ENCODE results near the gene SAMM50. TPM values are rescaled to one million over a fixed set of nuclear protein-coding genes. Genes with fewer than 3 reads are reported as not detected.

Gene SAMM50
- total and polyA plus RNA-seq, 10 of the 15 experiments (the other 5 are each of a cell fraction or from before 2014, with no cell fraction given), result 38.2 to 126 (median 62.4) TPM

DNA sequence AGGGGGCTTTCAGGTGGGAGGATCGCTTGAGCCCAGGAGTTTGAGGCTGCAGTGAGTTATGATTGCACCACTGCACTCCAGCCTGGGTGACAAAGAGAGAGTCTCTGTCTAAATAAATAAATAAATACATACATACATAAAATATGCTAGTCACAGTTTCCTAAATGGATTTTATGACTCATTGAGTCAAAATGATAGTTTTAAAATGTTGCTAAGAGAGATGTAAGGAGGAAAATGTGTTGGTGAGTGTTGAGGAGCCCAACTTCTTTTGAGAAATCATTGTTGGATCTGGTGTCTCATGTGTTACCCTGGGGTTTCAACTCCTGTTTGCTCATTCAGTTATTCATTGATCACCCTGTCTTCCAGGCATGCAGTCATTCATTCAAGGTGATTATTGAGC, 89.9 kb downstream of the SAMM50 start:
- ChIA-PET SMC1A (ENCODE audit: uncharacterized antibody, unreplicated experiment) (interaction anchor here (1.0 to 1.4 kb wide), 3 partner anchors 18 to 41 kb away, joined by 3 to 4 read pairs (median 4); no protein-coding TSS in a partner anchor), POLR2A (interaction anchor here (5.7 kb wide), 1 partner anchor 18 kb away, joined by 33 read pairs; no protein-coding TSS in a partner anchor), RAD21 (ENCODE audit: unreplicated experiment) (no interaction called here), CTCF (interaction anchor here (0.9 to 1.1 kb wide), 2 partner anchors 37 to 41 kb away, joined by 3 read pairs; no protein-coding TSS in a partner anchor)
- no peak for FAIRE-seq
- intact Hi-C loops (cut with micrococcal nuclease; ENCODE audit: unreplicated experiment), result no loop called here
- TF ChIP-seq, protein P1, sequence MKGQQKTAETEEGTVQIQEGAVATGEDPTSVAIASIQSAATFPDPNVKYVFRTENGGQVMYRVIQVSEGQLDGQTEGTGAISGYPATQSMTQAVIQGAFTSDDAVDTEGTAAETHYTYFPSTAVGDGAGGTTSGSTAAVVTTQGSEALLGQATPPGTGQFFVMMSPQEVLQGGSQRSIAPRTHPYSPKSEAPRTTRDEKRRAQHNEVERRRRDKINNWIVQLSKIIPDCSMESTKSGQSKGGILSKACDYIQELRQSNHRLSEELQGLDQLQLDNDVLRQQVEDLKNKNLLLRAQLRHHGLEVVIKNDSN (IDR thresholded peaks at IDR 0.05; ENCODE audit: borderline replicate concordance, extremely low read length, insufficient read depth, low read depth, low read length), result no peak
- TF ChIP-seq ZNF24 (IDR thresholded peaks at IDR 0.05), result 0 out of 2 replicates have a peak, but pooled peaks have one; percentile 46
- TF ChIP-seq POLR2A (IDR thresholded peaks at IDR 0.05; ENCODE audit: low read depth, low read length), result no peak
- Histone ChIP-seq H2AFZ (ENCODE audit: control insufficient read depth, low read depth, low read length) (no peak overlapping the region), H3K4me2 (ENCODE audit: control insufficient read depth, insufficient read depth) (no peak overlapping the region), H4K20me1 (ENCODE audit: control insufficient read depth, insufficient read depth) (no peaks in the 10 kb centered on the region), H3K9ac (ENCODE audit: control insufficient read depth, insufficient read depth, low read length) (no peak overlapping the region), H3K9me3 (replicated peaks; ENCODE audit: control insufficient read depth, insufficient read depth, low read length) (no peaks in the 10 kb centered on the region), H3K79me2 (ENCODE audit: control insufficient read depth, insufficient read depth, low read length) (peaks cover 84% of the 10 kb centered on the region), H3K36me3 (ENCODE audit: control insufficient read depth in 2 of 2, insufficient read depth in 2 of 2, low read length in 1 of 2) (peaks cover 0 to 2% of the 10 kb centered on the region in 2 experiments; a peak in 3 of 4 replicates), H3K27me3 (replicated peaks in 1 of 2; ENCODE audit: control insufficient read depth in 2 of 2, insufficient read depth in 2 of 2, low read length in 1 of 2) (no peaks in the 10 kb centered on the region), H3K4me3 (no peak overlapping the region), H3K4me1 (ENCODE audit: control insufficient read depth, insufficient read depth, low read length) (peaks cover 55% of the 10 kb centered on the region), H3K27ac (ENCODE audit: control insufficient read depth, insufficient read depth) (no peak overlapping the region)
- DNase-seq (ENCODE audit: low read depth, low spot score), result no peak
- WGBS (ENCODE audit: insufficient coverage, insufficient replicate concordance, low lambda C conversion rate, missing lambda C conversion rate), result 92% methylated on average over 1 of the region's 1 CpG
- in situ Hi-C loops (cut with MboI), result loop anchor here (25.0 kb wide), 1 partner anchor 1383 kb away; no protein-coding TSS in a partner anchor
- no TSS peak for BruUV-seq (replicated peaks)
- ATAC-seq, result no peak

Other genes starting within 250 kb of the SAMM50 start
- gene EFCAB6, start 143.1 kb upstream of the SAMM50 start, total RNA-seq (2014; rRNA removed), result 0.05 and 0.06 TPM in 2 replicates
- gene EFCAB6, start 143.1 kb upstream of the SAMM50 start, total RNA-seq (2014; rRNA removed; fragmentation: Illumina TruSeq; extraction: Trizol), result 0.13 and 0.18 TPM in 2 replicates
- gene EFCAB6, start 143.1 kb upstream of the SAMM50 start, total RNA-seq (2021), result 0.16 and 0.36 TPM in 2 replicates
- gene EFCAB6, start 143.1 kb upstream of the SAMM50 start, polyA plus RNA-seq (2011; rRNA removed), result 0.42 and 0.92 TPM in 2 replicates
- 0.25 and 0.35 TPM in 2 replicates for gene EFCAB6, start 143.1 kb upstream of the SAMM50 start, polyA plus RNA-seq (2014; fragmentation: Illumina TruSeq; extraction: Trizol)
- under 1 TPM; 0.05 to 0.08 TPM for gene EFCAB6, start 143.1 kb upstream of the SAMM50 start, polyA plus RNA-seq (2014; fragmentation: Nextera tagmentation; extraction: Ambion mirVana)
- 0.10 and 0.33 TPM in 2 replicates for gene EFCAB6, start 143.1 kb upstream of the SAMM50 start, polyA plus RNA-seq (2014; rRNA removed)
- gene EFCAB6, start 143.1 kb upstream of the SAMM50 start, polyA plus RNA-seq (2016; fragmentation: Nextera tagmentation; extraction: Ambion mirVana), result under 1 TPM; 0.30 to 0.42 TPM
- gene SULT4A1, start 92.9 kb upstream of the SAMM50 start, total RNA-seq (2014; rRNA removed), result not detected in 2 replicates
- not detected in 2 replicates for gene SULT4A1, start 92.9 kb upstream of the SAMM50 start, total RNA-seq (2014; rRNA removed; fragmentation: Illumina TruSeq; extraction: Trizol)
- gene SULT4A1, start 92.9 kb upstream of the SAMM50 start, total RNA-seq (2021), result not detected in 2 replicates
- not detected in 2 replicates for gene SULT4A1, start 92.9 kb upstream of the SAMM50 start, polyA plus RNA-seq (2011; rRNA removed)
- not detected in 2 replicates for gene SULT4A1, start 92.9 kb upstream of the SAMM50 start, polyA plus RNA-seq (2014; fragmentation: Illumina TruSeq; extraction: Trizol)
- gene SULT4A1, start 92.9 kb upstream of the SAMM50 start, polyA plus RNA-seq (2014; fragmentation: Nextera tagmentation; extraction: Ambion mirVana), result not detected
- not detected in 2 replicates for gene SULT4A1, start 92.9 kb upstream of the SAMM50 start, polyA plus RNA-seq (2014; rRNA removed)
- not detected for gene SULT4A1, start 92.9 kb upstream of the SAMM50 start, polyA plus RNA-seq (2016; fragmentation: Nextera tagmentation; extraction: Ambion mirVana)
- not detected in 2 replicates for gene PNPLA5, start 63.4 kb upstream of the SAMM50 start, total RNA-seq (2014; rRNA removed)
- not detected in 2 replicates for gene PNPLA5, start 63.4 kb upstream of the SAMM50 start, total RNA-seq (2014; rRNA removed; fragmentation: Illumina TruSeq; extraction: Trizol)
- not detected in 2 replicates for gene PNPLA5, start 63.4 kb upstream of the SAMM50 start, total RNA-seq (2021)
- gene PNPLA5, start 63.4 kb upstream of the SAMM50 start, polyA plus RNA-seq (2011; rRNA removed), result not detected in 2 replicates
- gene PNPLA5, start 63.4 kb upstream of the SAMM50 start, polyA plus RNA-seq (2014; fragmentation: Illumina TruSeq; extraction: Trizol), result not detected in 2 replicates
- gene PNPLA5, start 63.4 kb upstream of the SAMM50 start, polyA plus RNA-seq (2014; fragmentation: Nextera tagmentation; extraction: Ambion mirVana), result not detected
- gene PNPLA5, start 63.4 kb upstream of the SAMM50 start, polyA plus RNA-seq (2014; rRNA removed), result not detected in 2 replicates
- not detected for gene PNPLA5, start 63.4 kb upstream of the SAMM50 start, polyA plus RNA-seq (2016; fragmentation: Nextera tagmentation; extraction: Ambion mirVana)
- gene PNPLA3, start 31.6 kb upstream of the SAMM50 start, total RNA-seq (2014; rRNA removed), result not detected in 2 replicates
- not detected in 2 replicates for gene PNPLA3, start 31.6 kb upstream of the SAMM50 start, total RNA-seq (2014; rRNA removed; fragmentation: Illumina TruSeq; extraction: Trizol)
- not detected in 2 replicates for gene PNPLA3, start 31.6 kb upstream of the SAMM50 start, total RNA-seq (2021)
- 0.03 and 0.05 TPM in 2 replicates for gene PNPLA3, start 31.6 kb upstream of the SAMM50 start, polyA plus RNA-seq (2011; rRNA removed)
- gene PNPLA3, start 31.6 kb upstream of the SAMM50 start, polyA plus RNA-seq (2014; fragmentation: Illumina TruSeq; extraction: Trizol), result not detected in 2 replicates
- not detected for gene PNPLA3, start 31.6 kb upstream of the SAMM50 start, polyA plus RNA-seq (2014; fragmentation: Nextera tagmentation; extraction: Ambion mirVana)
- gene PNPLA3, start 31.6 kb upstream of the SAMM50 start, polyA plus RNA-seq (2014; rRNA removed), result 0.08 TPM in 1 of 2 replicates, not detected in the other
- not detected for gene PNPLA3, start 31.6 kb upstream of the SAMM50 start, polyA plus RNA-seq (2016; fragmentation: Nextera tagmentation; extraction: Ambion mirVana)
- gene PARVB, start 68.9 kb downstream of the SAMM50 start, total RNA-seq (2014; rRNA removed), result 134 and 152 TPM in 2 replicates
- 69.7 and 70.3 TPM in 2 replicates for gene PARVB, start 68.9 kb downstream of the SAMM50 start, total RNA-seq (2014; rRNA removed; fragmentation: Illumina TruSeq; extraction: Trizol)
- gene PARVB, start 68.9 kb downstream of the SAMM50 start, total RNA-seq (2021), result 154 and 159 TPM in 2 replicates
- gene PARVB, start 68.9 kb downstream of the SAMM50 start, polyA plus RNA-seq (2011; rRNA removed), result 206 and 264 TPM in 2 replicates
- 40.7 and 82.2 TPM in 2 replicates for gene PARVB, start 68.9 kb downstream of the SAMM50 start, polyA plus RNA-seq (2014; fragmentation: Illumina TruSeq; extraction: Trizol)
- gene PARVB, start 68.9 kb downstream of the SAMM50 start, polyA plus RNA-seq (2014; fragmentation: Nextera tagmentation; extraction: Ambion mirVana), result 1 to 10 TPM; 5.2 to 7.1 TPM
- gene PARVB, start 68.9 kb downstream of the SAMM50 start, polyA plus RNA-seq (2014; rRNA removed), result 239 and 255 TPM in 2 replicates
- 10 to 100 TPM; 60.9 to 66.9 TPM for gene PARVB, start 68.9 kb downstream of the SAMM50 start, polyA plus RNA-seq (2016; fragmentation: Nextera tagmentation; extraction: Ambion mirVana)
- 71.9 and 78.3 TPM in 2 replicates for gene PARVG, start 225.5 kb downstream of the SAMM50 start, total RNA-seq (2014; rRNA removed)
- 42.7 and 43.6 TPM in 2 replicates for gene PARVG, start 225.5 kb downstream of the SAMM50 start, total RNA-seq (2014; rRNA removed; fragmentation: Illumina TruSeq; extraction: Trizol)
- 91.3 and 95.7 TPM in 2 replicates for gene PARVG, start 225.5 kb downstream of the SAMM50 start, total RNA-seq (2021)
- gene PARVG, start 225.5 kb downstream of the SAMM50 start, polyA plus RNA-seq (2011; rRNA removed), result 19.4 and 30.9 TPM in 2 replicates
- gene PARVG, start 225.5 kb downstream of the SAMM50 start, polyA plus RNA-seq (2014; fragmentation: Illumina TruSeq; extraction: Trizol), result 28.1 and 72.5 TPM in 2 replicates
- gene PARVG, start 225.5 kb downstream of the SAMM50 start, polyA plus RNA-seq (2014; fragmentation: Nextera tagmentation; extraction: Ambion mirVana), result 10 to 100 TPM in 1 of 2 experiments, 1 to 10 TPM in 1; 6.3 to 11.7 TPM
- gene PARVG, start 225.5 kb downstream of the SAMM50 start, polyA plus RNA-seq (2014; rRNA removed), result 123 and 135 TPM in 2 replicates
- gene PARVG, start 225.5 kb downstream of the SAMM50 start, polyA plus RNA-seq (2016; fragmentation: Nextera tagmentation; extraction: Ambion mirVana), result 10 to 100 TPM; 72.0 to 81.2 TPM

All from GM12878 (cell line).